Loucy (cell line): ENCODE measurements around the gene CRX.

Experiments
- H2AFZ ChIP-seq: fragments of 200-600 bp; sonication (generic); 2 replicates; pipeline ENCODE4 v1.6.0; 2016; ENCODE audit warnings: antibody characterized with exemption, mild to moderate bottlenecking, low read length, moderate library complexity
- H3F3A ChIP-seq: fragments of 200-600 bp; 2 replicates; pipeline ENCODE4 v1.6.0; 2016; ENCODE audit warnings: antibody characterized with exemption, low read depth, mild to moderate bottlenecking
- H3K27me3 ChIP-seq: fragments of 200-600 bp; sonication (generic); 2 replicates; pipeline ENCODE4 v1.6.1; 2014; ENCODE audit warnings: low read length, mild to moderate bottlenecking; ENCODE audit not compliant: insufficient read depth, poor library complexity, severe bottlenecking
- H3K36me3 ChIP-seq: fragments of 200-600 bp; sonication (generic); 2 replicates; pipeline ENCODE4 v1.6.1; 2016; ENCODE audit warnings: low read length; ENCODE audit not compliant: insufficient read depth
- H3K4me1 ChIP-seq: fragments of 200-600 bp; sonication (generic); 2 replicates; pipeline ENCODE4 v1.5.1; 2014; ENCODE audit warnings: low read length, mild to moderate bottlenecking; ENCODE audit not compliant: insufficient read depth, poor library complexity, severe bottlenecking
- H3K4me2 ChIP-seq: fragments of 200-600 bp; sonication (generic); 2 replicates; pipeline ENCODE4 v1.6.0; 2014; ENCODE audit warnings: antibody characterized with exemption, low read length, low read depth, mild to moderate bottlenecking; ENCODE audit not compliant: poor library complexity, severe bottlenecking
- H3K4me3 ChIP-seq: fragments of 200-600 bp; sonication (generic); 2 replicates; pipeline ENCODE4 v1.5.1; 2014; ENCODE audit warnings: low read length, mild to moderate bottlenecking, mixed read lengths; ENCODE audit not compliant: poor library complexity, severe bottlenecking
- H3K79me2 ChIP-seq: fragments of 200-600 bp; sonication (generic); 2 replicates; pipeline ENCODE4 v1.6.1; 2014; ENCODE audit warnings: low read length; ENCODE audit not compliant: insufficient read depth
- H3K9ac ChIP-seq: fragments of 200-600 bp; sonication (generic); 2 replicates; pipeline ENCODE4 v1.6.0; 2014; ENCODE audit warnings: mild to moderate bottlenecking, low read depth, low read length, moderate library complexity; ENCODE audit not compliant: poor library complexity, severe bottlenecking
- H3K9me2 ChIP-seq: fragments of 200-600 bp; sonication (generic); replicated peaks from 2 replicates; pipeline ENCODE4 v1.6.1; 2016; ENCODE audit warnings: low read depth, low read length, mixed read lengths
- H3K9me3 ChIP-seq: fragments of 200-600 bp; sonication (generic); 2 replicates; pipeline ENCODE4 v1.6.1; 2014; ENCODE audit warnings: mild to moderate bottlenecking, antibody characterized with exemption, low read length, low read depth; ENCODE audit not compliant: insufficient read depth
- H4K20me1 ChIP-seq: fragments of 200-600 bp; sonication (generic); 2 replicates; pipeline ENCODE4 v1.6.0; 2014; ENCODE audit warnings: antibody characterized with exemption, low read length, mild to moderate bottlenecking; ENCODE audit not compliant: insufficient read depth, poor library complexity, severe bottlenecking
- EZH2phosphoT487 ChIP-seq: fragments of 200-600 bp; IDR thresholded peaks from 2 replicates; pipeline ENCODE4 v1.6.1; 2018; ENCODE audit warnings: antibody characterized with exemption, mild to moderate bottlenecking, moderate library complexity, borderline replicate concordance
- TF ChIP-seq, protein P1 (sequence below): fragments of 200-600 bp; sonication (generic); conservative IDR thresholded peaks from 2 replicates; pipeline ENCODE4 v1.5.1; 2014; ENCODE audit warnings: mild to moderate bottlenecking, antibody characterized with exemption, low read length

Gene CRX

DNA sequence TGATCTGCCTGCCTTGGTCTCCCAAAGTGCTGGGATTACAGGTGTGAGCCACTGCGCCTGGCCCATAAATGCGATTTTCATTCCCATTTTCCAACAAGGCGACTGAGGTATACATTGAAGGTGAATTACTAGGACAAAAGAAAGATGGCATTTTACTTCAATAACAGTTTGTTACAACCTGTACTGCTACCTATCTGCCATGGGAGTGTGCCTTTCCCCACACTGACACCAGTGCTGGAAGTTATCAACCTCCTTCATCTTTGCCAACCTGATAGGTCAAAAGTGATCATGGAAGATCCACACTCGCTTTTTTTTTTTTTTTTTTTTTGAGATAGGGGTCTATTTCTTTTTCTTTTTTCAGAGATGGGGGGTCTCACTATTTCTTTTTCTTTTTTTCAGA, 11.0 kb downstream of the CRX start:
- H3K4me3 ChIP-seq: no peak overlapping the region
- H3K79me2 ChIP-seq: no peaks in the 10 kb centered on the region
- H4K20me1 ChIP-seq: no peaks in the 10 kb centered on the region
- no peak overlapping the region for H3K9ac ChIP-seq
- H3K27me3 ChIP-seq: no peaks in the 10 kb centered on the region
- H3K4me1 ChIP-seq: no peaks in the 10 kb centered on the region
- no peaks in the 10 kb centered on the region for H3K9me2 ChIP-seq
- no peak overlapping the region for H3K4me2 ChIP-seq
- TF ChIP-seq EZH2phosphoT487: no peak
- TF ChIP-seq, protein P1, sequence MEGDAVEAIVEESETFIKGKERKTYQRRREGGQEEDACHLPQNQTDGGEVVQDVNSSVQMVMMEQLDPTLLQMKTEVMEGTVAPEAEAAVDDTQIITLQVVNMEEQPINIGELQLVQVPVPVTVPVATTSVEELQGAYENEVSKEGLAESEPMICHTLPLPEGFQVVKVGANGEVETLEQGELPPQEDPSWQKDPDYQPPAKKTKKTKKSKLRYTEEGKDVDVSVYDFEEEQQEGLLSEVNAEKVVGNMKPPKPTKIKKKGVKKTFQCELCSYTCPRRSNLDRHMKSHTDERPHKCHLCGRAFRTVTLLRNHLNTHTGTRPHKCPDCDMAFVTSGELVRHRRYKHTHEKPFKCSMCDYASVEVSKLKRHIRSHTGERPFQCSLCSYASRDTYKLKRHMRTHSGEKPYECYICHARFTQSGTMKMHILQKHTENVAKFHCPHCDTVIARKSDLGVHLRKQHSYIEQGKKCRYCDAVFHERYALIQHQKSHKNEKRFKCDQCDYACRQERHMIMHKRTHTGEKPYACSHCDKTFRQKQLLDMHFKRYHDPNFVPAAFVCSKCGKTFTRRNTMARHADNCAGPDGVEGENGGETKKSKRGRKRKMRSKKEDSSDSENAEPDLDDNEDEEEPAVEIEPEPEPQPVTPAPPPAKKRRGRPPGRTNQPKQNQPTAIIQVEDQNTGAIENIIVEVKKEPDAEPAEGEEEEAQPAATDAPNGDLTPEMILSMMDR: 0 out of 2 replicates have a peak, but pooled peaks have one; percentile 14
- H3K36me3 ChIP-seq: no peaks in the 10 kb centered on the region
- no peak overlapping the region for H2AFZ ChIP-seq
- no peaks in the 10 kb centered on the region for H3K9me3 ChIP-seq
- H3F3A ChIP-seq: no peaks in the 10 kb centered on the region

GRCh38 chr19:47836038-47836437, 14.3 kb downstream of the CRX start:
- Histone ChIP-seq H3K9ac (no peak overlapping the region), H3K9me3 (no peaks in the 10 kb centered on the region), H4K20me1 (no peaks in the 10 kb centered on the region), H3K79me2 (no peaks in the 10 kb centered on the region), H3K4me1 (no peaks in the 10 kb centered on the region), H3K9me2 (no peaks in the 10 kb centered on the region), H2AFZ (no peak overlapping the region), H3K27me3 (no peaks in the 10 kb centered on the region), H3K4me3 (no peak overlapping the region), H3K4me2 (no peak overlapping the region), H3K36me3 (no peaks in the 10 kb centered on the region), H3F3A (no peaks in the 10 kb centered on the region)
- TF ChIP-seq, protein P1: no peak
- TF ChIP-seq EZH2phosphoT487: no peak

- H3K9me3 ChIP-seq: no peaks in the 10 kb centered on the region
- no peaks in the 10 kb centered on the region for H4K20me1 ChIP-seq
- no peaks in the 10 kb centered on the region for H3K36me3 ChIP-seq
- no peak overlapping the region for H3K9ac ChIP-seq
- H3K27me3 ChIP-seq: no peaks in the 10 kb centered on the region
- H3F3A ChIP-seq: no peaks in the 10 kb centered on the region
- H3K4me3 ChIP-seq: no peak overlapping the region
- H3K4me1 ChIP-seq: no peaks in the 10 kb centered on the region
- TF ChIP-seq, protein P1: no peak
- TF ChIP-seq EZH2phosphoT487: no peak
- H3K9me2 ChIP-seq: no peaks in the 10 kb centered on the region
- H3K4me2 ChIP-seq: no peak overlapping the region
- H2AFZ ChIP-seq: no peak overlapping the region
- H3K79me2 ChIP-seq: no peaks in the 10 kb centered on the region
Observed at GRCh38 chr19:47839411-47839810, 17.7 kb downstream of the CRX start.
